ENCODE results near the gene C10orf62.

DNA sequence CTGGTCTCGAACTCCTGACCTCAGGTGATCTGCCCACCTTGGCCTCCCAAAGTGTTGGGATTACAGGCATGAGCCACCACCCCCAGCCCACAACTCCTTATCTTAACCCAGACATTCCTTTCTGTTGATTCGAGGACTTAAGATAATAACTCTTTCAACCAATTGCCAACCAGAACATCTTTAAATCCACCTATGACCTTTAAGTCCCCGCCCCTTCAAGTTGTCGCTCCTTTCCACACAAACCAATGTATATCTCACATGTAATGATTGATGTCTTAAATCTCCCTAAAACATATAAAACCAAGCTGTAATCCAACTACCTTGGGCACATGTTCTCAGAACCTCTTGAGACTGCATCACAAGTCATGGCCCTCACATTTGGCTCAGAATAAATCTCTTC lies 24.7 kb upstream of the C10orf62 start:
- TF ChIP-seq, protein P1, sequence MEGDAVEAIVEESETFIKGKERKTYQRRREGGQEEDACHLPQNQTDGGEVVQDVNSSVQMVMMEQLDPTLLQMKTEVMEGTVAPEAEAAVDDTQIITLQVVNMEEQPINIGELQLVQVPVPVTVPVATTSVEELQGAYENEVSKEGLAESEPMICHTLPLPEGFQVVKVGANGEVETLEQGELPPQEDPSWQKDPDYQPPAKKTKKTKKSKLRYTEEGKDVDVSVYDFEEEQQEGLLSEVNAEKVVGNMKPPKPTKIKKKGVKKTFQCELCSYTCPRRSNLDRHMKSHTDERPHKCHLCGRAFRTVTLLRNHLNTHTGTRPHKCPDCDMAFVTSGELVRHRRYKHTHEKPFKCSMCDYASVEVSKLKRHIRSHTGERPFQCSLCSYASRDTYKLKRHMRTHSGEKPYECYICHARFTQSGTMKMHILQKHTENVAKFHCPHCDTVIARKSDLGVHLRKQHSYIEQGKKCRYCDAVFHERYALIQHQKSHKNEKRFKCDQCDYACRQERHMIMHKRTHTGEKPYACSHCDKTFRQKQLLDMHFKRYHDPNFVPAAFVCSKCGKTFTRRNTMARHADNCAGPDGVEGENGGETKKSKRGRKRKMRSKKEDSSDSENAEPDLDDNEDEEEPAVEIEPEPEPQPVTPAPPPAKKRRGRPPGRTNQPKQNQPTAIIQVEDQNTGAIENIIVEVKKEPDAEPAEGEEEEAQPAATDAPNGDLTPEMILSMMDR (IDR thresholded peaks at IDR 0.05): no peak
- no peak for TF ChIP-seq TCF7L2 (IDR thresholded peaks at IDR 0.05; ENCODE audit: low read depth, low read length)
- TF ChIP-seq POLR2AphosphoS5 (IDR thresholded peaks at IDR 0.05; ENCODE audit: low read depth, low read length): no peak
